Left ventricle myocardium inferior (tissue), 1 donor: Measurements from ENCODE around the gene ACACA. TPM values are rescaled to one million over a fixed set of nuclear protein-coding genes. Genes with fewer than 3 reads are reported as not detected.

Experiments
- DNase-seq: peaks from one replicate; pipeline ENCODE4 v3.0.0-alpha.2; 2020
- H3K27ac ChIP-seq: fragments of 200-600 bp; replicated peaks from 2 replicates; pipeline ENCODE4 v1.8.0; 2021
- H3K27me3 ChIP-seq: fragments of 200-600 bp; 2 replicates; pipeline ENCODE4 v1.8.0; 2021; ENCODE audit warnings: low read depth
- H3K36me3 ChIP-seq: fragments of 200-600 bp; 2 replicates; pipeline ENCODE4 v1.8.0; 2021
- H3K4me1 ChIP-seq: fragments of 200-600 bp; 2 replicates; pipeline ENCODE4 v1.8.0; 2021
- H3K4me3 ChIP-seq: fragments of 200-600 bp; 2 replicates; pipeline ENCODE4 v1.8.0; 2021; ENCODE audit warnings: mild to moderate bottlenecking, moderate library complexity
- H3K9me3 ChIP-seq: fragments of 200-600 bp; replicated peaks from 2 replicates; pipeline ENCODE4 v1.8.0; 2021
- CTCF ChIP-seq: fragments of 200-600 bp; IDR thresholded peaks from 2 replicates; pipeline ENCODE4 v1.8.0; 2021; ENCODE audit warnings: antibody characterized with exemption, mild to moderate bottlenecking, borderline replicate concordance
- intact Hi-C: fragments of 100-400 bp; cut with micrococcal nuclease; formaldehyde crosslinking; loops from one replicate; pipeline ENCODE4 v1.11.0; 2022
- total RNA-seq: library from RNA; stranded (reverse); fragmentation: NEBNext Ultra II Directional; extraction: Animal tissue kit (Norgen Biotek cat#: 25700); gene quantifications from one replicate; pipeline ENCODE4 v1.2.1, GENCODE V29; 2021
- donor health status: DM: no; HTN: yes; CAD: no; lungs with severe emphysema.

The ACACA gene
- total RNA-seq, 1 donor from 2014 or later: 16.2 TPM

GRCh38 chr17:37137906-37138514 lies 268.6 kb downstream of the ACACA start:
- no peak for TF ChIP-seq CTCF
- intact Hi-C loops: no loop called here

GRCh38 chr17:37137070-37137610 lies 269.5 kb downstream of the ACACA start:
- no peak for TF ChIP-seq CTCF
- Histone ChIP-seq H3K4me1 (no peaks in the 10 kb centered on the region), H3K27ac (no peak overlapping the region), H3K27me3 (no peaks in the 10 kb centered on the region), H3K9me3 (no peaks in the 10 kb centered on the region), H3K36me3 (no peaks in the 10 kb centered on the region), H3K4me3 (no peak overlapping the region)
- intact Hi-C loops: no loop called here
- no peak for DNase-seq

More at GRCh38 chr17:37137906-37138514, 268.6 kb downstream of the ACACA start:
- no peak for DNase-seq
- H3K9me3 ChIP-seq: no peaks in the 10 kb centered on the region
- H3K4me3 ChIP-seq: no peak overlapping the region
- no peak overlapping the region for H3K27ac ChIP-seq
- no peaks in the 10 kb centered on the region for H3K4me1 ChIP-seq
- no peaks in the 10 kb centered on the region for H3K36me3 ChIP-seq
- no peaks in the 10 kb centered on the region for H3K27me3 ChIP-seq

- H3K27ac ChIP-seq: no peak overlapping the region
- no peak for DNase-seq
- intact Hi-C loops: no loop called here
- no peak overlapping the region for H3K4me3 ChIP-seq
- H3K27me3 ChIP-seq: no peaks in the 10 kb centered on the region
- no peaks in the 10 kb centered on the region for H3K9me3 ChIP-seq
- H3K36me3 ChIP-seq: no peaks in the 10 kb centered on the region
- no peak for TF ChIP-seq CTCF
- H3K4me1 ChIP-seq: no peaks in the 10 kb centered on the region
Measured at GRCh38 chr17:37135576-37135975, 271.1 kb downstream of the ACACA start.

GRCh38 chr17:37134050-37134449 lies 272.6 kb downstream of the ACACA start:
- peaks cover 14% of the 10 kb centered on the region for H3K36me3 ChIP-seq
- no peaks in the 10 kb centered on the region for H3K27me3 ChIP-seq
- H3K4me3 ChIP-seq: no peak overlapping the region
- no peak overlapping the region for H3K27ac ChIP-seq
- H3K4me1 ChIP-seq: no peaks in the 10 kb centered on the region
- H3K9me3 ChIP-seq: no peaks in the 10 kb centered on the region
- intact Hi-C loops: no loop called here
- TF ChIP-seq CTCF: no peak
- DNase-seq: no peak

GRCh38 chr17:37133136-37133535 lies 273.5 kb downstream of the ACACA start:
- no peaks in the 10 kb centered on the region for H3K27me3 ChIP-seq

More at GRCh38 chr17:37133136-37133535, 273.5 kb downstream of the ACACA start:
- no peak for TF ChIP-seq CTCF
- intact Hi-C loops: no loop called here
- H3K36me3 ChIP-seq: peaks cover 23% of the 10 kb centered on the region
- DNase-seq: no peak
- H3K4me3 ChIP-seq: no peak overlapping the region
- H3K4me1 ChIP-seq: no peaks in the 10 kb centered on the region
- H3K27ac ChIP-seq: no peak overlapping the region
- no peaks in the 10 kb centered on the region for H3K9me3 ChIP-seq
